Endometrium (tissue), 2 donors: ENCODE results near the gene HEXD.

Experiments
- FAIRE-seq: peaks from 2 replicates; lab custom pipeline; 2012; peaks lifted over from hg19 to GRCh38; lab: Jason Lieb, UNC
- donor health status: control.
- donor health status: control.

The HEXD gene

DNA sequence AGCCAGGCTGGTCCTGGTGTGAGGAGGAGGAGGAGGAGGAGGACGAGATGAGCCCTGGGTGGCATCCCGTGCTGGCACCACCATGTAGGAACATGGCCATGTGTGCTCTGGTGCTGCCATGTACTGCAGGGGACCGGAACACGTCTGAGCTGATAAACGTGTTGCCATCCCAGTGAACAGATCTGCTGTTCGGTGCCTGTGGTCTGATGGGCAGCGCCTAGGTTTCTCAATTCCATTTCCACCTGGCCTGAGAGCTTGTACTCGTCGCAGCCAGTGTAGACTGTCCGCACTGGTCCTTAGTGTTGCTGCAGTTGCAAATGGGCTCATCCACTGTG lies 73.0 kb downstream of the HEXD start:
- no peak for FAIRE-seq

DNA sequence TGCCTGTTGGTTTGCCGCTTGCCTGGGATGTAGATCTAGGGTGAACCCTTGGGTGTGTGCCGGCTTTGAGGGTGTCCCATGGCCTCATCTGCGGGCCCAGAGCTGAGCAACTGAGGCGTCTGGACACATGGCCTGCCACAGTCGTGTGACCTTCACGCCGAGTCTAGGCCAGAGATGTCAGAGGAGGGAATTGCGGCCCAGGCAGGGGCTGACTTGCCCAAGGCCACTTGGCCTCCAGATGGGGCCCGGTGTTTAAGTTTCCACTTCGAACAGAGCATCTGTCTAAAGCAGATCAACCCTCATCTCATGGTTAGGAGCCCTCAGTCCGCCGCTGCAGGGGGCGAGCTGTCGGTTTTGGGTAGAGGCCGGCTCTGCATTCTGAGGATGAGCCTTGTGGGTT lies 73.4 kb downstream of the HEXD start:
- no peak for FAIRE-seq
